ENCODE measurements around the gene ARV1.

DNA sequence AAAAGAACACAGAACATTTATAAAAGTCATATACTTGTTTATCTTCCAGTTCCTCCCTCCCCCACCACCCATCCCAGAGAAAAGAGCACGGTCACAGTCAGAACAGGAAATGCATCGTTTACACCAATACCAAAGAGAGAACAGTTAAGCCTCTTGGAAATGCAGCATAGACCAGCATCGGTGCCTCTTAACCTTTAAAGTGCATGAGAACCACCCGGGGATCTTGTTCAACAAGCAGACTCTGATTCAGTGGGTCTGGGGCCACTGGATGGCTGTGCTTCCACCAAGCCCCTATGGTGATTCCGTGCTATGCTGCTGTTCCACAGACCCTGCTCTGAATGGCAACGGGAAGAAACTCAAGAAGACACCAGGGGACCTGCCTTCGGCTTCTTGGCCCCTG, 41.9 kb downstream of the ARV1 start:
- TF ChIP-seq, protein P1, sequence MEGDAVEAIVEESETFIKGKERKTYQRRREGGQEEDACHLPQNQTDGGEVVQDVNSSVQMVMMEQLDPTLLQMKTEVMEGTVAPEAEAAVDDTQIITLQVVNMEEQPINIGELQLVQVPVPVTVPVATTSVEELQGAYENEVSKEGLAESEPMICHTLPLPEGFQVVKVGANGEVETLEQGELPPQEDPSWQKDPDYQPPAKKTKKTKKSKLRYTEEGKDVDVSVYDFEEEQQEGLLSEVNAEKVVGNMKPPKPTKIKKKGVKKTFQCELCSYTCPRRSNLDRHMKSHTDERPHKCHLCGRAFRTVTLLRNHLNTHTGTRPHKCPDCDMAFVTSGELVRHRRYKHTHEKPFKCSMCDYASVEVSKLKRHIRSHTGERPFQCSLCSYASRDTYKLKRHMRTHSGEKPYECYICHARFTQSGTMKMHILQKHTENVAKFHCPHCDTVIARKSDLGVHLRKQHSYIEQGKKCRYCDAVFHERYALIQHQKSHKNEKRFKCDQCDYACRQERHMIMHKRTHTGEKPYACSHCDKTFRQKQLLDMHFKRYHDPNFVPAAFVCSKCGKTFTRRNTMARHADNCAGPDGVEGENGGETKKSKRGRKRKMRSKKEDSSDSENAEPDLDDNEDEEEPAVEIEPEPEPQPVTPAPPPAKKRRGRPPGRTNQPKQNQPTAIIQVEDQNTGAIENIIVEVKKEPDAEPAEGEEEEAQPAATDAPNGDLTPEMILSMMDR (conservative IDR thresholded peaks at IDR 0.05 in 1 of 2, IDR thresholded peaks at IDR 0.05 in 1 of 2; ENCODE audit: extremely low read depth in 1 of 2, insufficient read depth in 1 of 2, low read depth in 1 of 2, low read length in 2 of 2) = no peak
- no peak for TF ChIP-seq EZH2 (IDR thresholded peaks at IDR 0.05; ENCODE audit: borderline replicate concordance, low read length)
